GM18861 (cell line): Measurements from ENCODE around the gene TSPAN7.

Source experiments
- ATAC-seq: cut with Tn5 transposase; IDR thresholded peaks from one replicate; pipeline ENCODE4 v1.9.1; 2021; ENCODE audit not compliant: unreplicated experiment

Gene TSPAN7

DNA sequence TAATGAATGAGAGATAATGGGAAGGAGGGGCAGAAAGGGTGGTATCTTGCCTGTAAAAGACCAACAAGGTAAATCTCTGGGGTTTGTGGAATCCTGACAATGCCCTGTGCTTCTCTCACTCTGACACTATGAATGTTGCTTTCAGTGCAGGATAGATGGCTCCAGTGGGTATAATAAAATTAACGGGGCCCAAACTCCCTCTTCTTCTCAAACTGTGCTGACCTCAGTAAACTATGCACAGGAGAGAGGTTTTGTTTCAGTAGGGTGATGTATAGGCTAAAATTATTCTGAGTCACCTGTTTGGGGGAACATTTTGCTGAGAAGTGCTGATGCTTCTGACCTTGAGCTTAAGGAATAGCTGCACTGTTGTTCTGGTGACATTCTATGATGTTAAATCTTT is 82.6 kb downstream of the TSPAN7 start:
- no peak for ATAC-seq

- no peak for ATAC-seq
Observed at GRCh38 chrX:38646129-38646528, 84.8 kb downstream of the TSPAN7 start.

- no peak for ATAC-seq
Observed at GRCh38 chrX:38649221-38649620, 87.9 kb downstream of the TSPAN7 start.

- no peak for ATAC-seq
Observed at GRCh38 chrX:38649674-38650647, 88.6 kb downstream of the TSPAN7 start.

DNA sequence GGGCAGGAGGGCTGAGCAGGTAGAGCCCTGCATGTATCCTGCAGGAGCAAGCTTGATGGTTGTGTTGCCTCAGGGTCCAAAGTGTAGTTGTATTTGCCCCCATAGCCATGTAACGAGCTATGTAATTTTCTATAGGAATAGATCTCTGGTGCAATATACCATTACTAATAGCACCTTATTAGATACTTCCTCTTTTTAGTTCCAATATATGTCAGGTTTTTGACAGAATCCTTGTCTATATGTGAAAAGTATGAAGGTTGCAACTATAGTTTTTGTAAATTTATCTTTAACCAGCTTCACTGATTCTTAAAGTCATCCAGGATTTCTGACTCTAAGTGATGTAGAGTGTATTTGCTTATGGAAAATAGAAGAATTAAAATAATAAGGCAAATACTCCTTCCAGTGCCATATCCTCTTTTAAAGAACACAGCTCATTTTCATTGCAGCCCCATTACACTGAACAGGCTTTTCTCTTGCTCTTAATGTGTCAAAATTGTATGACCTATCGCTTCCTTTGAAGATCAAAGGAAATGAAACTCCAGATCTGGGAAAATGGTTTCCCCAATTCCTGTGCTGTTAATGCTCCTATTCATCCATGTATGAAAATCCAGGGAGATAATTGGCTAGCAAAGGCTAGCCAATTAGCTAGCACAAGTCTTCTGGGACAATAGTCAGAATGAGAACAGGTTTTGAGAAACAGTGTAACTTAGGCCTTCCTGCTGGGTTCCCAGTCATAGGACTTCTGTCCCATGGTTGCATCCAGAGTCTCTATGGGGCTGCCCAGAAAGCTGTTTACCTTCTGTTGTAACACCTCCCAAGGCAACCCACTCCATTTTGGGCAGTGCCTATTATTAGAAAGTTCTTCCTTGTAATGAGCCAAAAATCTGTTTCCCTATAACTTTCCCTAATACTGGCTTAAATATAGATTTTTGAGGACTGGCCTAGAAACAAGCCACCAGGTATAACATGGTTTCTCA is 90.6 kb downstream of the TSPAN7 start:
- no peak for ATAC-seq

- ATAC-seq: no peak
Observed at GRCh38 chrX:38652934-38653442, 91.6 kb downstream of the TSPAN7 start.

DNA sequence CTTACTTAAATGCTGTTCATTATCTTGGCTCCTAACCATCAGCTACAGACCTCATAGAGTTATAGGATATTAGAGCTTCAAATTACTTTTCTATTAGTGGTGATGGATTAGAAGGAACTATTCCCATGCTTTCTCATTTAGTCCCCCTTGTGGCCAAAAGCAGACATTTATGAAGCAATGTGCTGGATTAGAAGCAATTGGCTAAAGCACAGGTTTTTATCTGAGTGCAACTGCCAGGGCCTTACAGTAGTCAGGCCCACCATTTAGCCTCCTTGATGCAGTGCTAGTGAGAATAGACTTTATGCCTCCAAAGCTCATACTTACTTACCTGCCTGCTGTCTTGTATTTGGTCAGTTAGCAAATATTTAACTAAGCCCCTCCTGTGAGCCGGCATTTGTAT is 93.0 kb downstream of the TSPAN7 start:
- no peak for ATAC-seq

- no peak for ATAC-seq
Observed at GRCh38 chrX:38656350-38656915, 95.1 kb downstream of the TSPAN7 start.

- ATAC-seq: peak; percentile 37
Observed at GRCh38 chrX:38657562-38657961, 96.2 kb downstream of the TSPAN7 start.

DNA sequence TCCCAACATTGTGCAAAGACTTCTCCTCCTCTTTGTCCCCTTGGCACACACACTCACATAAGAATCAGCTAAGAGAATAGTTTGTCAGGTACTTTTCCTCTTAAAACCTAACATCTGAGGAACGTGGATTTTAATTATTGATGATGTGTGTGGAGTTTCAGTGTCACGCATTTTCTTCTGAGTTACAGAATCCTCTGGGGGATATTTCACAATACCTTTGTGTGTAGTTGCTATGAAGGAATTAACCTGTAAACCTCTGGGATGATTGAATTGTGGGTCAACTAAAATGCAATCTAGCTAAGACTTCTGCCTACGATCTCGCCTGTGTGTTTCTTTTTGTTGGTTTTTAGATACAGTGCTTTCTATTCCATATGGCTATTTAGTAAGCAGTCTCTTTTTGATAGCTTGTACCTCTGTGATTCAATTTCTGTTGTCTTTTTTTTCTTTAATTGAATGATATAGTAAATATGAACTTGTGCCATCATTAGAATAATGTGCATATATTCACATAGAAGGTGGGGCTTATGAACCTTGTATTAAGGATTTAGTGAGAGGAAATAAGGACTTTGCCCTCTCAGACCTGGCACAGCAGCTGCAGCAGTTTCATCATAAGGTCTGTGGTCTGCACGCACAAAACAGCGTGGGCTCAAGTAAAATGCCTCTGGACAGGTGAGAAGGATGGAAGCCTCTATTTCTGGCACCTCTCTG is 99.2 kb downstream of the TSPAN7 start:
- no peak for ATAC-seq

GRCh38 chrX:38661103-38661441 is 99.7 kb downstream of the TSPAN7 start:
- ATAC-seq: no peak

GRCh38 chrX:38661561-38661960 is 100.2 kb downstream of the TSPAN7 start:
- ATAC-seq: no peak

DNA sequence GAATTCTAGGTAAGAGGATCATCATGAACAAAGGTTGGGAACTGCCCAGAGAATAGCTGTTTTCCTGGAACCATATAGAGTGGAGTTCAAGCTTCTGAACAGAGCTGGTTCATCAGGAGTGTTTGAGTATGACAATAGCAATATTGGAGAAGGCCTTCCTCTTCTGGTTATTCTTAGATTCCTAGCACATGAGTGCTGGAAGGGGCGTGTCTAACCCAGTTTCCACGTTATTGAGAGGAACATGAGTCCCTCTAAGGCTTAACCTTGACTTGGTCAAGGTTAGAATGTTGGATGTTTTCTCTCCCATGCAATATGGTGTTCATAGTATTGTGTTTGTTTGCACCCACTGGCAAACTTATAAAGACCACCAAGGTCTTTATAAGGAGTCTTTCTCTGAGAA is 101.3 kb downstream of the TSPAN7 start:
- ATAC-seq: no peak

- ATAC-seq: no peak
Observed at GRCh38 chrX:38664285-38664684, 102.9 kb downstream of the TSPAN7 start.

GRCh38 chrX:38666909-38667308 is 105.6 kb downstream of the TSPAN7 start:
- ATAC-seq: no peak

DNA sequence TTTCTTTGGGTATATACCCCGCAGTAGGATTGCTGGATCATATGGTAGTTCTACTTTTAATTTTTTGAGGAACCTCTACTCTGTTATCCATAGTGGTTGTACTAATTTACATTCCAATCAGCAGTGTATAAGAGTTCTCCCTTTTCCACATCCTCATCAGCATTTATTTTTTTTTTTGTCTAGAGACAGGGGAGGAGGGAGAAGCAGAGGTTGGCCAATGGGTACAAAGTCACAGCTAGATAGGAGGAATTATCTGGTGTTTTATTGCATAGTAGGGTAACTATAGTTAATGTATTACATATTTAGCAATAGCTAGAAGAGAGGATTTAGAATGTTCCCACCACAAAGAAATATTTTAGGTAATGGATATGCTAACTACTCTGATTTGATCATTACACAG is 107.4 kb downstream of the TSPAN7 start:
- ATAC-seq: no peak

GRCh38 chrX:38669428-38669827 is 108.1 kb downstream of the TSPAN7 start:
- ATAC-seq: no peak

DNA sequence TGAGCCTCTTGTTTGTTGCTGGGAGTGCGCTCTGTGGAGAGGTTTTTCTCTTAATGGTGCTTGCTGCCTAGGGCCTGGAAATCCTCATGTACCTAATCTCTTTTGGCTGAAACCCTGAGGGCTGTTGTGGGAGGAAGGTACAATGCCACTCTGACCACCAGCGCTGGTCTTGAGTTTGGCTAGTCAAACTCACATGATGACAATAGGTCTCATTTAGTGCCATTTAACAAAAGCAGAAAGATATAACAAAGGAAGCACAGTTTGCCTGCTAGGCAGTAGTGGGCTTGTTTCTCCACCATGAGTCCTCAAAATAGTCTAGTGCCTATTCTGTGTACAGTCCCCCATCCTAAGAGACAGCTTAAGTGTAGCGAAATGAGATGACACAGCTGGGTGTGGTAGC is 111.3 kb downstream of the TSPAN7 start:
- ATAC-seq: no peak

DNA sequence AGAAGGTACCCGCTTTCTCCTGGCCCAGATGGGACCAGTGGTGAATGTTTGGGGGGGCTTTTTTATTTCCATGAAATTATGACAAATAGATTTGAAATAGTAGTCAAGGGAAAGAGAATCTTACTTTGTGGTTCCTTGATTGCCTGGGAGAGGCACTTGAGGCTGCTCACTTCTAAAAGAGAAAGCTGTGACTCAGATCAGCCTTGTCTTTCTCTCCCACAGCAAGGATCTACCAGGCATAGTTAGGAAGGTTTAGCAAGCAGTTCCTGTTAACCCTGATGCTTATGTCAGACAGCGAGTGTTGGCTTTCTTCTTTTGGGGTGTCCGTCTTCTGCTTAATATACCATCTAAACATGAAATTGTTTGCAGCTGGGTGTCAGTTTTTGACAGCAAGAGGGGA is 114.5 kb downstream of the TSPAN7 start:
- no peak for ATAC-seq

DNA sequence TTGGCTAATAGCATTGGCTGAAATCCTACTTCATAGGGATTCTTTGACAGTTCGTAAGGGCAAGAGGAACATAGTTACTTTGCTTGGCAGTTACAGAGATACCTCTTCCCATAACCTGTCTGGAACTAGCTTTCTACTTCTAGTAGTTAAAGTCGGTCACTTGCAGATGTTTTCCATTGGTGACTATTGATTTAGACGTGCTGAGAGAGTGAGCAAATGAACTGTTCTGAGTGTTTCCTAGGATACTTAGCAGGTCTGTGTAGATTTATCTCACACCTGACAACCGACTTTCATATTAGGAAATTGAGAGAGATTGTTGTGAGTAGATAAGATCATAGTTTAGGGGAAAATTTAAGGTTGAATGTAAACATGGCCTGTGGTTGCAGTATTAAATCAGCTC is 116.8 kb downstream of the TSPAN7 start:
- ATAC-seq: no peak

DNA sequence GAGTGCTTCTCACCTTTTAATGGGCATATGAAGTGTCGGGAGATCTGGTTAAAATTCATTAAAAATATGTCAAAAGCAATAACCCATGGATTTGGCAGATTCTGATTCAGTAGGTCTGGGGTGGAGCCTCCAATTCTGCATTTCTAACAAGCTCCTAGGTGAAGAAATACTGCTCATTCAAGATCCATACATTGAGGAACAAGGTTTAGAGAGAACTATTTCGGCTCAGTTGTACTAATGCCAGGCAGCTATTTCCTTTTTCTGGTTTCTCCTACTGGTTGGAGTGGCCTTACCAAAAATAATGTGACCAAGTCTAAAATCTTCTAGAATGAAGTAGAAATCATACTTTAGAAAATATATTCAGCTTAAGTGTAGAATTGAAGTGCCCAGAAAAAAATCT is 117.5 kb downstream of the TSPAN7 start:
- no peak for ATAC-seq
